HAP-1 (cell line): ENCODE results near the gene C14orf119.

Experiments used
- DNase-seq, 2 experiments: peaks; one replicate each; pipeline ENCODE4 v3.0.0-alpha.2; 2016 to 2020; ENCODE audit warnings: low spot score in 2 of 2
- H3K27me3 ChIP-seq: fragments of 250-450 bp; sonication (Bioruptor Pico); 2 replicates; pipeline ENCODE4 v1.5.1; 2020; ENCODE audit warnings: low read depth, mild to moderate bottlenecking, moderate library complexity
- H3K36me3 ChIP-seq: fragments of 250-450 bp; sonication (Bioruptor Pico); replicated peaks from 2 replicates; pipeline ENCODE4 v1.5.1; 2020; ENCODE audit warnings: mild to moderate bottlenecking
- H3K4me1 ChIP-seq: fragments of 250-450 bp; sonication (Bioruptor Pico); 2 replicates; pipeline ENCODE4 v1.5.1; 2020; ENCODE audit warnings: mild to moderate bottlenecking
- H3K4me3 ChIP-seq: fragments of 250-450 bp; sonication (Bioruptor Pico); 2 replicates; pipeline ENCODE4 v1.5.1; 2020; ENCODE audit warnings: mild to moderate bottlenecking, moderate library complexity
- H3K9me3 ChIP-seq: fragments of 250-450 bp; sonication (Bioruptor Pico); 2 replicates; pipeline ENCODE4 v1.5.1; 2020; ENCODE audit warnings: mild to moderate bottlenecking, moderate library complexity
- in situ Hi-C: fragments of 300-500 bp; cut with MboI; formaldehyde crosslinking; loops from 3 replicates; pipeline ENCODE4 v1.14.3; 2020; ENCODE audit warnings: low sequenced_read_pairs, inconsistent platforms, mixed read lengths

The C14orf119 gene

DNA sequence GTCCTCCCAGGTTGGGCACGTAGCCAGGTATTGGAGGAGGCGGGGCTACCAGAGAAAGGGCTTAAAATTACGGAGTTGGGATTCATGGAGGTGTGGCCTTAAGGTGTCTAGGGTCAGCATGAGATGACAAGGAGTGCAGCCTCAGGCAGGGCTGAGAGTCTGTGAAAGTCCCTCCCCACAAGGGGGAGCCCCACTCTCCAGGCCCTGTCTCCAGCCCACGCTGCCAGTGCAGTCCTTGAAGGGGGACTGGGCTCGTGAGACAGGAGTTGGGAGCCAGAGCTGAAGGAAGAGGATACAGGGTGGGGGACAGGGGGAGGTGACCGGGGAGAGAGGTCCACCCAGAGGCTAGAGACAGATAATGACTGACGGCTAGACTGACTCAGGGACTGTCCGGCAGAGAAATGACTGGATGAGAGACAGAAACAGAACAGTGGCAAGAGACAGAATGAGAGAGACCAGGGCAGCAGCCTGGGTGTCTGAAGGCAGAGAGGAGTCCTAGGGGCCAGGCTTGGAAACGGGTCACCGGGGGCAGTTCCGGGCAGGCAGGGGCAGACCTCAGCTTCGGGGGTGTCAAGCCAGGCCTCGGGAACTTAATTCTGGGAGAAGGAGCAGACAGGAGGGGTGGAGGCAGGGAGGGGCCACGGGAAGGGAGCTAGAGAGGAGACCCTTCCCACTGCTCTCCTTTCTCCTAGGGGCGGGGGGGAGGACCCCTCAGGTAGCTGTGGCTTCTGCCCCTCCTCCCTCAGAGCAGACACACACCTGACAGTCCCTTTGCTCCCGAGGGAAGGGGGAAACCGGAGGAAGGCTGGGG is 39.0 kb upstream of the C14orf119 start:
- 0 out of 2 replicates have a peak, but pooled peaks cover 8% of the 10 kb centered on the region for H3K4me1 ChIP-seq
- in situ Hi-C loops, result loop anchor here (25.0 kb wide), 1 partner anchor 494 kb away; no protein-coding TSS in a partner anchor
- no peaks in the 10 kb centered on the region for H3K9me3 ChIP-seq
- peak overlapping the region; percentile 63 for H3K4me3 ChIP-seq
- peaks cover 28% of the 10 kb centered on the region for H3K36me3 ChIP-seq
- peak; percentile 79 to 90 for DNase-seq
- no peaks in the 10 kb centered on the region for H3K27me3 ChIP-seq

DNA sequence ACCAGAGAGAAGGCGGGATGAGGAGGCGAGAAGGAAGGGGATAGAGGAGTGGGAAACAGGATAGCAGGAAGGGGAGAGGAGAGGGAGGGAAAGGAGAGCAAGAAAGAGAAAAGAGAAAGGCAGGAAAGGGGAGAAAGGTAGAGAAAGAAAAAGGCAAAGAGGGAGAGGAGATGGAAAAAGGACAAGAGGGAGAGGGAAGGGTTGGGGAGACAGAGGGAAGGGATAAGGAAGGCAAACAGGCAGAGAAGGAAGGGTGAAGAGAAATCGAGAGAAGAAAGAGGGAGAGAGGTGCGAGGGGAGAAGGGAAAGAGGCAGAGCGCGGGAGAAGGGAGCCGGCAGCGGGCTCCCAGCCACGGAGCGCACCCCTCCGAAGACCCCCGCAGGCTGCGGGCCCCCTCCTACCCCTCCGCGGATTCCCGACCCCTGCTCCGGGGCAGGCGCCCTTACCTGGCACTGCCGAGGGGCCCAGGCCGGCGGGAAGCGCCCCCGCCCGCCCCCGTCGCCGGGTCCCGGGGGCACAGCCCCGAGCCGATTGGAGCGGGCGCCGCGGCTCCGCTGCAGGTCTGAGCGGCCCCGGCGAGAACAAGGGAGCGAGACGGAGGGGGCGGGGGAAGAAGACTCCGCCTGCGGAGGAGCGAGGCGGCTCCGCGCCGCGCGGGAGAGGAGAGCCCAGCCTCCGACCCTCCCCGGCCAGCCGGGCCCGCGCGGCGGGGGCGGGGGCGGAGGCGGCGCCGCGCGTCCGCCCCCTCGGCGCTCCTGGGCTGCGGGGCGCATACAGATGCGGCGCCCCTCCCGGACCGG is 38.1 kb upstream of the C14orf119 start, which contains the start of gene CDH24:
CDH24 (minus strand) TSS at position 565 of the 801 bp plus-strand sequence. CDS start 1,787 bp downstream, outside the sequence.
- Histone ChIP-seq H3K4me1 (0 out of 2 replicates have a peak, but pooled peaks cover 8% of the 10 kb centered on the region), H3K36me3 (peaks cover 34% of the 10 kb centered on the region), H3K9me3 (no peaks in the 10 kb centered on the region), H3K27me3 (no peaks in the 10 kb centered on the region), H3K4me3 (peak within 1 kb of the TSS; percentile 63)
- peak; percentile 76 to 91 for DNase-seq
- in situ Hi-C loops, result loop anchor here (25.0 kb wide), 1 partner anchor 495 kb away; no protein-coding TSS in a partner anchor

GRCh38 chr14:23057757-23058653 is 37.3 kb upstream of the C14orf119 start:
- in situ Hi-C loops, result loop anchor here (25.0 kb wide), 1 partner anchor 496 kb away; no protein-coding TSS in a partner anchor

DNA sequence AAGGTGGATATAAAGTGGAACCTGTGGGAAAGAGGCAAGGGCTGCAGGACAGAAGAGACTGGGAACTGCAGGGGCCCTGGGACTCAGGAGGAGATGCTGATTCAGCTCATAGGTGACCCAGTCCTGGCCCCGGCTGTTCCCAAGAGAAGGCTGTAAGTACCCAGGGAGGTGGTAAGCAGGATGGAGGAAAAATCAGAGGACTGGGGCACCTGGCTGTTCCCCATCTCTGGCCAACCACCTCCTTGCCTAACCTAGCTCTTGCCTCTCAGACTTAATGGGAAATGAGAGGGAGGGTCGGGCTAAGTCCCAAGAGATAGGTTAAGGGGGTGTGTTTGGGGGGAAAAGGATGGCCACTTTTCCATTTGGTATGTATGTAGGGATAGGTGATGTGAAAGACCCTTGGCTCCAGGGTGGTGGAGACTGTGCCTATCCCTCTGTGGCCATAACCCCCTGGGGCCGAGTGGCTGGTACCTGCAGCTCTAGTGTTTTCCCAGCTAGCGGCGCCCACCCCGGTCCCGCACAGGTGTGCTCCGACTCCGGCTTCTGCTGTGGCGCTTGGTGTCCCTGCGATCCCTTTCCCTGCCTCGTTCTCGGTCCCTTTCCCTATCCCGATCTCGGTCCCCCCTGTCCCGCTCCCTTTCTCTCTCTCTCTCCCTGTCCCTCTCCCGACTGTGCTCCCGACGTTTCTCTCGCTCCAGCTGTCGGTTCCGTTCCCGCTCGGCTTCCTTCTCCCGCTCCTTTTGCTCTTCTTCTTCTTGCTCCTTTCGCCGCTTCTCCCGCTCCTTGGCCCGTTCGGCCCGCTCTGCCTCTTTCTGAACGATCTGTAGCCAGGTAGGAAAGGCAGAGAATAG is 36.4 kb upstream of the C14orf119 start:
- Histone ChIP-seq H3K4me1 (0 out of 2 replicates have a peak, but pooled peaks cover 8% of the 10 kb centered on the region), H3K9me3 (no peaks in the 10 kb centered on the region), H3K4me3 (no peak overlapping the region), H3K36me3 (peaks cover 52% of the 10 kb centered on the region), H3K27me3 (no peaks in the 10 kb centered on the region)
- in situ Hi-C loops, result loop anchor here (25.0 kb wide), 1 partner anchor 497 kb away; no protein-coding TSS in a partner anchor
- DNase-seq, result no peak

More at GRCh38 chr14:23057757-23058653, 37.3 kb upstream of the C14orf119 start:
- H3K4me3 ChIP-seq, result peak overlapping the region; percentile 63
- DNase-seq, result peak; percentile 87 to 96
- no peaks in the 10 kb centered on the region for H3K27me3 ChIP-seq
- no peaks in the 10 kb centered on the region for H3K9me3 ChIP-seq
- peaks cover 43% of the 10 kb centered on the region for H3K36me3 ChIP-seq
- 0 out of 2 replicates have a peak, but pooled peaks cover 8% of the 10 kb centered on the region for H3K4me1 ChIP-seq

- no peaks in the 10 kb centered on the region for H3K9me3 ChIP-seq
- DNase-seq, result no peak
- 0 out of 2 replicates have a peak, but pooled peaks cover 8% of the 10 kb centered on the region for H3K4me1 ChIP-seq
- no peak overlapping the region for H3K4me3 ChIP-seq
- in situ Hi-C loops, result loop anchor here (25.0 kb wide), 1 partner anchor 498 kb away; no protein-coding TSS in a partner anchor
- H3K27me3 ChIP-seq, result no peaks in the 10 kb centered on the region
- H3K36me3 ChIP-seq, result peaks cover 69% of the 10 kb centered on the region
These were observed 34.6 kb upstream of the C14orf119 start for GRCh38 chr14:23060536-23061260.

- Histone ChIP-seq H3K36me3 (peaks cover 81% of the 10 kb centered on the region), H3K4me3 (no peak overlapping the region)
- in situ Hi-C loops, result loop anchor here (25.0 kb wide), 1 partner anchor 500 kb away; no protein-coding TSS in a partner anchor
These were observed 33.3 kb upstream of the C14orf119 start for GRCh38 chr14:23062002-23062401.

GRCh38 chr14:23063601-23064000 is 31.7 kb upstream of the C14orf119 start:
- no peak for DNase-seq
- in situ Hi-C loops, result loop anchor here (25.0 kb wide), 1 partner anchor 501 kb away; no protein-coding TSS in a partner anchor
- Histone ChIP-seq H3K9me3 (no peaks in the 10 kb centered on the region), H3K36me3 (peaks cover 89% of the 10 kb centered on the region), H3K27me3 (no peaks in the 10 kb centered on the region), H3K4me3 (no peak overlapping the region), H3K4me1 (no peaks in the 10 kb centered on the region)

More at GRCh38 chr14:23062002-23062401, 33.3 kb upstream of the C14orf119 start:
- Histone ChIP-seq H3K9me3 (no peaks in the 10 kb centered on the region), H3K27me3 (no peaks in the 10 kb centered on the region), H3K4me1 (no peaks in the 10 kb centered on the region)
- no peak for DNase-seq

DNA sequence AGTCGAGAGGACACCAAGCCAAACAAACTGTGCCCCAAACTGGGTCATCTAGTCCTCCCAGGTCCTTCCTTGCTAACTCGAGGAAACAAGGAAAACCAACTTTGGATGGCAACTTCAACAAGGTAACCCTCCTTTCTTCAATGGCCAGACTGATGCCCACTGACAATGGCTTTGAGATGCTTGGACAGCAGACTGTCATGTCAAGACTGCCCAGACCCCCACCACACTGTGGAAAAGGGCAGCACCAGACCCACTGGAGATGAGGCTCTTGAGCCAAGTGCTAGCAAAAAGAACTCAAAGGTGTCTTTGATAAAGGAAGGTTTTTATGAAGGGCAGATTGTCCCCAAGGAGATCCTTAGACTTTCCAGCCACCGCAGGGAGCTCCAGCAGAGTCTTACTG is 28.9 kb upstream of the C14orf119 start:
- no peaks in the 10 kb centered on the region for H3K9me3 ChIP-seq
- in situ Hi-C loops, result loop anchor here (25.0 kb wide), 1 partner anchor 504 kb away; no protein-coding TSS in a partner anchor
- H3K27me3 ChIP-seq, result no peaks in the 10 kb centered on the region
- peaks cover 73% of the 10 kb centered on the region for H3K36me3 ChIP-seq
- peaks cover 10% of the 10 kb centered on the region for H3K4me1 ChIP-seq
- no peak overlapping the region for H3K4me3 ChIP-seq
- DNase-seq, result no peak

- H3K4me1 ChIP-seq, result peaks cover 16% of the 10 kb centered on the region
- H3K4me3 ChIP-seq, result no peak overlapping the region
- H3K27me3 ChIP-seq, result no peaks in the 10 kb centered on the region
- H3K36me3 ChIP-seq, result peaks cover 66% of the 10 kb centered on the region
- DNase-seq, result no peak
- in situ Hi-C loops, result loop anchor here (25.0 kb wide), 1 partner anchor 505 kb away; no protein-coding TSS in a partner anchor
- H3K9me3 ChIP-seq, result no peaks in the 10 kb centered on the region
These were observed 28.2 kb upstream of the C14orf119 start for GRCh38 chr14:23066855-23067744.

GRCh38 chr14:23067847-23068788 is 27.2 kb upstream of the C14orf119 start:
- no peak for DNase-seq
- peaks cover 66% of the 10 kb centered on the region for H3K36me3 ChIP-seq
- H3K4me1 ChIP-seq, result peaks cover 20% of the 10 kb centered on the region
- no peaks in the 10 kb centered on the region for H3K27me3 ChIP-seq
- no peaks in the 10 kb centered on the region for H3K9me3 ChIP-seq
- H3K4me3 ChIP-seq, result peak overlapping the region; percentile 4; the same call in 1 of the 2 replicates
- in situ Hi-C loops, result loop anchor here (25.0 kb wide), 1 partner anchor 506 kb away; no protein-coding TSS in a partner anchor
